Measurements from ENCODE around the gene SMARCAL1. TPM values are rescaled to one million over a fixed set of nuclear protein-coding genes. Genes with fewer than 3 reads are reported as not detected.

The SMARCAL1 gene
- polyA plus RNA-seq, 1 experiment, result 28.6 TPM

GRCh38 chr2:216392018-216392562, 20.2 kb upstream of the SMARCAL1 start:
- H3K4me3 ChIP-seq (ENCODE audit: low read depth, low read length), result no peak overlapping the region
- ChIA-PET CTCF (no interaction called here), POLR2A (no interaction called here)
- DNase-seq (ENCODE audit: low read depth, low spot score), result no peak
- no peak for TF ChIP-seq CTCF (IDR thresholded peaks at IDR 0.05; ENCODE audit: low read depth, low read length)
- H3K27ac ChIP-seq (ENCODE audit: low read depth, low read length), result no peak overlapping the region
- H3K9me3 ChIP-seq (ENCODE audit: control insufficient read depth, insufficient read depth, low read length), result no peaks in the 10 kb centered on the region
- H3K27me3 ChIP-seq (ENCODE audit: control insufficient read depth, insufficient read depth, low read length), result no peaks in the 10 kb centered on the region

GRCh38 chr2:216392945-216393840, 19.1 kb upstream of the SMARCAL1 start:
- Histone ChIP-seq H3K27ac (ENCODE audit: low read depth, low read length) (no peak overlapping the region), H3K9me3 (ENCODE audit: control insufficient read depth, insufficient read depth, low read length) (no peaks in the 10 kb centered on the region), H3K27me3 (ENCODE audit: control insufficient read depth, insufficient read depth, low read length) (no peaks in the 10 kb centered on the region), H3K4me3 (ENCODE audit: low read depth, low read length) (no peak overlapping the region)
- ChIA-PET CTCF (interaction anchor here (1.9 kb wide), 1 partner anchor 11 kb away, joined by 5 read pairs; no protein-coding TSS in a partner anchor), POLR2A (no interaction called here)
- no peak for TF ChIP-seq CTCF (IDR thresholded peaks at IDR 0.05; ENCODE audit: low read depth, low read length)
- no peak for DNase-seq (ENCODE audit: low read depth, low spot score)

DNA sequence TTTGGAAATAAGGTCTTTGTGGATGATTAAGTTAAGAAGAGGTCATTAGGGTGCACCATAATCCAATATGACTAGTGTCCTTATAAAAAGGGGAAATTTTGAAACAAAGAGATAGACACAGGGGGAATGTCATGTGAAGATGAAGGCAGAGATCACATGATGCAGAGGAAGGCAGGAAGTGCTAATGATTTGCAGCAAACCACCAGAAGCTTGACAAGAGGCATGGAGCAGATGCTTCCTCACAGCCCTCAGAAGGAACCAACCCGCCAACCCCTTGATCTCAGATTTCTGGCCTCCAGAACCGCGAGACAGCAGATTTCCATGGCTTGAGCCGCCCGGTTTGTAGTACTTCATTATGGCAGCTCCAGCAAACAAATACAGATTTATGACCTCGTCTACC, 17.4 kb upstream of the SMARCAL1 start:
- no peak for TF ChIP-seq CTCF (IDR thresholded peaks at IDR 0.05; ENCODE audit: low read depth, low read length)
- CTCF ChIA-PET, result no interaction called here
- POLR2A ChIA-PET, result no interaction called here
- no peak for DNase-seq (ENCODE audit: low read depth, low spot score)
- no peaks in the 10 kb centered on the region for H3K27me3 ChIP-seq (ENCODE audit: control insufficient read depth, insufficient read depth, low read length)
- H3K4me3 ChIP-seq (ENCODE audit: low read depth, low read length), result no peak overlapping the region
- H3K27ac ChIP-seq (ENCODE audit: low read depth, low read length), result no peak overlapping the region
- H3K9me3 ChIP-seq (ENCODE audit: control insufficient read depth, insufficient read depth, low read length), result no peaks in the 10 kb centered on the region

- Histone ChIP-seq H3K4me3 (ENCODE audit: low read depth, low read length) (no peak overlapping the region), H3K27ac (ENCODE audit: low read depth, low read length) (no peak overlapping the region), H3K27me3 (ENCODE audit: control insufficient read depth, insufficient read depth, low read length) (no peaks in the 10 kb centered on the region), H3K9me3 (ENCODE audit: control insufficient read depth, insufficient read depth, low read length) (no peaks in the 10 kb centered on the region)
- no peak for DNase-seq (ENCODE audit: low read depth, low spot score)
- CTCF ChIA-PET, result interaction anchor here (0.6 to 2.3 kb wide), 3 partner anchors 9 to 376 kb away, joined by 3 to 6 read pairs (median 5); no protein-coding TSS in a partner anchor
- POLR2A ChIA-PET, result interaction anchor here (0.9 kb wide), 1 partner anchor 153 kb away, joined by 5 read pairs; no protein-coding TSS in a partner anchor
- no peak for TF ChIP-seq CTCF (IDR thresholded peaks at IDR 0.05; ENCODE audit: low read depth, low read length)
Measured at GRCh38 chr2:216399621-216400020, 12.7 kb upstream of the SMARCAL1 start.

GRCh38 chr2:216402751-216403150, 9.5 kb upstream of the SMARCAL1 start:
- DNase-seq (ENCODE audit: low read depth, low spot score), result no peak
- ChIA-PET POLR2A (no interaction called here), CTCF (interaction anchor here (0.6 to 5.0 kb wide), 9 partner anchors 17 to 769 kb away, joined by 3 to 38 read pairs (median 5); partner anchors contain the start of gene MARCHF4)
- no peak for TF ChIP-seq CTCF (IDR thresholded peaks at IDR 0.05; ENCODE audit: low read depth, low read length)
- no peaks in the 10 kb centered on the region for H3K27me3 ChIP-seq (ENCODE audit: control insufficient read depth, insufficient read depth, low read length)
- H3K27ac ChIP-seq (ENCODE audit: low read depth, low read length), result no peak overlapping the region
- no peaks in the 10 kb centered on the region for H3K9me3 ChIP-seq (ENCODE audit: control insufficient read depth, insufficient read depth, low read length)
- no peak overlapping the region for H3K4me3 ChIP-seq (ENCODE audit: low read depth, low read length)

All from AG04450 (cell line).